ENCODE data around the gene CCDC66. TPM values are rescaled to one million over a fixed set of nuclear protein-coding genes. Genes with fewer than 3 reads are reported as not detected.
"Not testable (repeated sequence)": the region's sequence is repeated elsewhere in the genome, so short reads cannot be mapped to it uniquely, and the experiment has no call there.

CCDC66 gene
- total and polyA plus RNA-seq, 9 donors, result 11.3 to 24.5 (median 16.6) TPM

DNA sequence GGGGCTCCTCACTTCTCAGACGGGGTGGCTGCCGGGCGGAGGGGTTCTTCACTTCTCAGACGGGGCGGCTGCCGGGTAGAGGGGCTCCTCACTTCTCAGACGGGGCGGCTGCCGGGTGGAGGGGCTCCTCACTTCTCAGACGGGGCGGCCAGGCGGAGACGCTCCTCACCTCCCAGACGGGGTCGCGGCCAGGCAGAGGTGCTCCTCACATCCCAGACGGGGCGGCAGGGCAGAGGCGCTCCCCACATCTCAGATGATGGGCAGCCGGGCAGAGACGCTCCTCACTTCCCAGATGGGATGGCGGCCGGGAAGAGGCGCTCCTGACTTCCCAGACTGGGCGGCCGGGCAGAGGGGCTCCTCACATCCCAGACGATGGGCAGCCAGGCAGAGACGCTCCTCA lies 27.3 kb downstream of the CCDC66 start:
- H3K27me3 ChIP-seq (ENCODE audit: control insufficient read depth, insufficient read depth, low read length); H3K9me3 ChIP-seq (replicated peaks; ENCODE audit: control insufficient read depth, low read depth, low read length); H3K4me1 ChIP-seq (ENCODE audit: control insufficient read depth, insufficient read depth, low read length); H3K4me3 ChIP-seq (ENCODE audit: low read length); H3K27ac ChIP-seq (ENCODE audit: low read length); DNase-seq; H3K36me3 ChIP-seq (ENCODE audit: control insufficient read depth, insufficient read depth, low read length): not testable (repeated sequence)
- WGBS (ENCODE audit: insufficient coverage), result 85% methylated on average over 8 of the region's 28 CpGs

DNA sequence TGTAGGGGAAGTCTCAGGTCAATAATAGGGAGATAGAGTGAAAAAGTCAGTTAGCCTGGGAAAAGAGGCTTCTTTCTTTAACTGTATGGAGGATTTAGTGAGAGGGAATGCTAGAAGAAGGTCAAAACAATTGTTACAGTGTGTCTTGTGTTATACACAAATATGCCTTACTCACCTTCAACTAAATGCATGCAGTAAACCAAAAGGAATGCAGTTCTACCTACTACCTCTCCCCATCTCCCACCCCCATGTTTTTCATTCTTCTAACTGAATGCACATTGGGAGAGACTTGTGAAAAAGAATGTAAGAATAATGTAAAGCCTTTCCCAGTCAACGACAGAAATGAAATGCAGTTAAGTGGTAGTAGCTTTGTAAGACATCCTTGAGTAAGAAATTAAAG lies 33.8 kb downstream of the CCDC66 start:
- Histone ChIP-seq H3K27ac (ENCODE audit: low read length) (no peak overlapping the region), H3K4me3 (ENCODE audit: low read length) (no peak overlapping the region), H3K27me3 (ENCODE audit: control insufficient read depth, insufficient read depth, low read length) (no peaks in the 10 kb centered on the region), H3K4me1 (ENCODE audit: control insufficient read depth, insufficient read depth, low read length) (no peaks in the 10 kb centered on the region), H3K9me3 (replicated peaks; ENCODE audit: control insufficient read depth, low read depth, low read length) (no peaks in the 10 kb centered on the region), H3K36me3 (ENCODE audit: control insufficient read depth, insufficient read depth, low read length) (peaks cover 4% of the 10 kb centered on the region)
- DNase-seq, result no peak
- WGBS (ENCODE audit: insufficient coverage), result no CpG with 5 or more reads among the region's 1 CpG

DNA sequence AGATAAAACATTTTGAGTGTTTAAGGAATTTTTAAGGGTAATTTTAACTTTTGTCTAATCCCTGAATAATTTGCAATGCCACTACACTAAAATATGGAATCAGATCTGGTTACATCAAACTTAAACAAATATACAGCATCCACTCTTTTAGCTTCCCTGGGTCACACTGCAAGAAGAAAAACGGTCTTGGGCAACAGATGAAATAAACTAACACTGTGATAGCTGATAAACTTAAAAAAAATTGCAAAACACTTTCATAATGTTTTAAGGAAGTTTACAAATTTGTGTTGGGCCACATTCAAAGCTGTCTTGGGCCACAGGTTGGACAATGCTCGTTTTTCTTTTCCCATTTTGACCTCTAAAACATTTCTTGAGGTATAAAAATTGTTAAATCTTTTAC lies 34.3 kb downstream of the CCDC66 start:
- Histone ChIP-seq H3K4me1 (ENCODE audit: control insufficient read depth, insufficient read depth, low read length) (no peaks in the 10 kb centered on the region), H3K27ac (ENCODE audit: low read length) (no peak overlapping the region), H3K27me3 (ENCODE audit: control insufficient read depth, insufficient read depth, low read length) (no peaks in the 10 kb centered on the region), H3K9me3 (replicated peaks; ENCODE audit: control insufficient read depth, low read depth, low read length) (peaks cover 2% of the 10 kb centered on the region), H3K4me3 (ENCODE audit: low read length) (no peak overlapping the region), H3K36me3 (ENCODE audit: control insufficient read depth, insufficient read depth, low read length) (peaks cover 7% of the 10 kb centered on the region)
- DNase-seq, result no peak
- WGBS (ENCODE audit: insufficient coverage), result no CpG with 5 or more reads among the region's 2 CpGs

DNA sequence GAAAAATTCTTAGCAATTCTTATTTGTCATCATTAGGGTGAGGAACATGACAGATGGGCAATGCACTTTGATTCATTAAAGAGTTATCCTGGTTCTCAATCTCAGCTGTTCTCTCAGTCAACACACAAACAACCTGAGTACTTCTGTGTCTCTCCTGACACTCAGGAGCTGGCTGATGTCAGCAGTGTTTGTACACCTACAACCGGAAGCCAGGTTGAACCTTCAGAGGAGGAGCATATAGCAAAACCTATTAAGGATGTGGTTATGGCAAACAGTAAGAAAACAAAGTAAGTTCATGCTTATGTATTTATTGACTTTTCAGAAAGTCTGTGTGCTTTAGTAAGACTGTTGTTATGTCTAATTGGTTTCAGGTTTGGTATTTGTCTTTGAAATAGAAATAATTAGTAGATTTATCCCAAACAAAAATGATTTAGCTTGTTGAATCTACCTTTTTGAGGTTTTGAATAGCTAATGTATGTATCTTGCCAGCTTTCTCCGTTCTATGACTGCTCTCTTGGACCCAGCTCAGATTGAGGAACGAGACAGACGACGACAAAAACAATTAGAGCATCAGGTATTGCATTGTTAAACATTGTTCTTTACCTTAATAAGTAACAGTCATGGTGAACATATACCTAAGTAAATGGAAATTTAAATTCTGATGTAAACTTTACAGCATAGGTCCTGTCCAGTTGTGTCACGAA lies 36.6 kb downstream of the CCDC66 start:
- Histone ChIP-seq H3K9me3 (replicated peaks; ENCODE audit: control insufficient read depth, low read depth, low read length) (peaks cover 2% of the 10 kb centered on the region), H3K4me1 (ENCODE audit: control insufficient read depth, insufficient read depth, low read length) (no peaks in the 10 kb centered on the region), H3K27me3 (ENCODE audit: control insufficient read depth, insufficient read depth, low read length) (no peaks in the 10 kb centered on the region), H3K36me3 (ENCODE audit: control insufficient read depth, insufficient read depth, low read length) (peaks cover 7% of the 10 kb centered on the region), H3K4me3 (ENCODE audit: low read length) (no peak overlapping the region), H3K27ac (ENCODE audit: low read length) (no peak overlapping the region)
- WGBS (ENCODE audit: insufficient coverage), result no CpG with 5 or more reads among the region's 6 CpGs
- no peak for DNase-seq

DNA sequence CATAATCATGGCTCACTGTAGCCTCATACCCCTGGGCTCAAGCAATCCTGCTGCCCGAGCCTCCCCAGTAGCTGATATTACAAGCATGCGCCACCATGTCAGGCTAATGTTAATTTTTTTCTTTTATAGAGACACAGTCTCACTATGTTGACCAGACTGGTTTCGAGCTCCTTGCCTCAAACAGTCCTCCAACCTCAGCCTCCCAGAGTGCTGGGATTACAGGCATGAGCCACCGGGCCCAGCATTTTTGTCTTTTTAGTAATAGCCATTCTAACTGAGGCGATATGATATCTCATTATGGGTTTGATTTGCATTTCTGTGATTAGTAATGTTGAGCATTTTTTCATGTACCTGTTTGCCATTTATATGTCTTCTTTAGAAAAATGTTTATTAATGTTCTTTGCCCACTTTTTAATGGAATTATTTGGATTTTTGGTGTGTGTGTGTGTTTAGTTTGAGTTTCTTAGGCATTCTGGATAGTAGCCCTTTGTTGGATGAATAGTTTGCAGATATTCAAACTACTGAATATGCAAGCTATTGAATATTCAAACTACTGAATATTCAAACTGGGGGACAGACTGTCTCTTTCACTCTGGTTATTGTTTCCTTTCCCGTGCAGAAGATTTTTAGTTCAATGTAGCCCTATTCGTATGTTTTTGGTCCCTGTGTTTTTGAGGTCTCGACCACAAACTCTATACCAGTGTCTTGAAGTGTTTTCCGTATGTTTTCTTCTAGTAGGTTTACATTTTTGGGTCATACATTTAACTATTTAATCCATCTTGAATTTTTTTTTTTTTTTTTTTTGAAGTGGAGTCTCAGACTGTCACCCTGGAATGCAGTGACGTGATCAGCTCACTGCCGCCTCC lies 39.2 kb downstream of the CCDC66 start:
- H3K4me3 ChIP-seq (ENCODE audit: low read length), result no peak overlapping the region
- 100% methylated on average over 1 of the region's 11 CpGs for WGBS (ENCODE audit: insufficient coverage)
- H3K27me3 ChIP-seq (ENCODE audit: control insufficient read depth, insufficient read depth, low read length), result no peaks in the 10 kb centered on the region
- peaks cover 7% of the 10 kb centered on the region for H3K36me3 ChIP-seq (ENCODE audit: control insufficient read depth, insufficient read depth, low read length)
- no peaks in the 10 kb centered on the region for H3K4me1 ChIP-seq (ENCODE audit: control insufficient read depth, insufficient read depth, low read length)
- DNase-seq, result no peak
- peaks cover 2% of the 10 kb centered on the region for H3K9me3 ChIP-seq (replicated peaks; ENCODE audit: control insufficient read depth, low read depth, low read length)
- H3K27ac ChIP-seq (ENCODE audit: low read length), result no peak overlapping the region

DNA sequence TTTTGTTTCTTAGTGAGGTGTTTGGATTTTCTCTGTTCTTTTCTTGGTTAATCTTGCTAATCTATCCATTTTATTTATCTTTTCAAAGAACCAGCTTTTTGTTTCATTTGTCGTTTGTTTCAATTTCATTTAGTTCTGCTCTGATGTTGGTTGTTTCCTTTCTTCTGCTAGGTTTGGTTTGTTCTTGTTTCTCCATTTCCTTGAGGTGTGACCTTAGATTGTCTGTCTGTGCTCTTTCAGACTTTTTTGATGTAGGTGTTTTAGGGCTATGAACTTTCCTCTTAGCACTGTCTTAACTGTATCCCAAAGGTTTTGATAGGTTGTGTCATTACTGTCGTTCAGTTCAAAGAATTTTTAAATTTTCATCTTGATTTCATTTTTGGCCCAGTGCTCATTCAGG lies 51.5 kb downstream of the CCDC66 start:
- H3K9me3 ChIP-seq (replicated peaks; ENCODE audit: control insufficient read depth, low read depth, low read length); H3K27me3 ChIP-seq (ENCODE audit: control insufficient read depth, insufficient read depth, low read length); DNase-seq; H3K27ac ChIP-seq (ENCODE audit: low read length); H3K4me1 ChIP-seq (ENCODE audit: control insufficient read depth, insufficient read depth, low read length); H3K4me3 ChIP-seq (ENCODE audit: low read length): not testable (repeated sequence)
- WGBS (ENCODE audit: insufficient coverage), result no CpG with 5 or more reads among the region's 2 CpGs
- peaks cover 23% of the 10 kb centered on the region for H3K36me3 ChIP-seq (ENCODE audit: control insufficient read depth, insufficient read depth, low read length)

DNA sequence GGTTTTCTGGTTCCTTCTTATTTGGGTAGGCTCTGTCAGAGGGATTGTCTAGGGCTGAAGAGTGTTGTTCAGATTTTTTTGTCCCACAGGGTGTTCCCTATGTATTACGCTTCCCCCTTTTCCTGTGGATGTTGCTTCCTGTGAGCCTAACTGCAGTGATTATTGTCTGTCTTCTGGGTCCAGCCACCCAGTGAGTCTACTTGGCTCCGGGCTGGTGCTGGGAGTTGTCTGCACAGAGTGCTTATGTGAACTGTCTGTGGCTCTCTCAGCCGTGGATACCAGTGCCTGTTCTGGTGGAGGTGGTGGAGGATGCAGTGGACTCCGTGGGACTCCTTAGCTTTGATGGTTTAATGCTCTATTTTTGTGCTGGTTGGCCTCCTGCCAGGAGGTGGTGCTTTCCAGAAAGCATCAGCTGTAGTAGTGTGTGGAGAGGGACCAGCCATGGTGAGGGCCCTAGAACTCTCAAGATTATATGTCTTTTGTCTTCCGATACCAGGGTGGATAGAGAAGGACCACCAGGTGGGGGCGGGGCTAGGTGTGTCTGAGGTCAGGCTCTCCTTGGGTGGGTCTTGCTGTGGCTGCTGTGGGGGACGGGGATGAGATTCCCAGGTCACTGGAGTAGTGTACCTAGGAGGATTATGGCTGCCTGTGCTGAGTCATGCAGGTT lies 53.8 kb downstream of the CCDC66 start:
- Histone ChIP-seq H3K4me1 (ENCODE audit: control insufficient read depth, insufficient read depth, low read length) (no peaks in the 10 kb centered on the region), H3K27me3 (ENCODE audit: control insufficient read depth, insufficient read depth, low read length) (no peaks in the 10 kb centered on the region), H3K27ac (ENCODE audit: low read length) (no peak overlapping the region), H3K4me3 (ENCODE audit: low read length) (no peak overlapping the region), H3K36me3 (ENCODE audit: control insufficient read depth, insufficient read depth, low read length) (peaks cover 29% of the 10 kb centered on the region), H3K9me3 (replicated peaks; ENCODE audit: control insufficient read depth, low read depth, low read length) (peaks cover 4% of the 10 kb centered on the region)
- WGBS (ENCODE audit: insufficient coverage), result 60% methylated on average over 3 of the region's 7 CpGs
- no peak for DNase-seq

DNA sequence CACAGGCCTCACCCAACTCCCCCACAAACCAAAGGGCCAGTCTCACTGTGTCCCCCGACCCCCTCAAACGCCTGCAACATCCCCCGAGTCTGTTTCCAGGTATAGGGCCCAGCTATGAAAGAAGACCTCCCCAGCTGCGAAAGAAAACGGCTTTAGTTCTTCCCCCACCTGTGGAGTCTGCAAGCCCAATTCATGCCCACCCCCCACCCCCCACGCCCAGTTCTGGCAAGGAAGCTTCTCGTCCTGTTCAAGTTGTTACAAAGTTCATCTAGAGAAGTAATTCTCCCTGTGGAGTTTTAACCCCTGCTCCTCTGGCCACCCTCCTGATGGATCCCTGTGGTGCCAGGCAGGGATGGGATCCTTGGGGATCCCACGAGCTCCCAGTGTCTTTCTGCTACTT lies 54.4 kb downstream of the CCDC66 start:
- Histone ChIP-seq H3K27me3 (ENCODE audit: control insufficient read depth, insufficient read depth, low read length) (no peaks in the 10 kb centered on the region), H3K27ac (ENCODE audit: low read length) (no peak overlapping the region), H3K4me1 (ENCODE audit: control insufficient read depth, insufficient read depth, low read length) (no peaks in the 10 kb centered on the region), H3K9me3 (replicated peaks; ENCODE audit: control insufficient read depth, low read depth, low read length) (peaks cover 2% of the 10 kb centered on the region), H3K4me3 (ENCODE audit: low read length) (no peak overlapping the region), H3K36me3 (ENCODE audit: control insufficient read depth, insufficient read depth, low read length) (peaks cover 23% of the 10 kb centered on the region)
- no CpG with 5 or more reads among the region's 8 CpGs for WGBS (ENCODE audit: insufficient coverage)
- DNase-seq, result no peak

DNA sequence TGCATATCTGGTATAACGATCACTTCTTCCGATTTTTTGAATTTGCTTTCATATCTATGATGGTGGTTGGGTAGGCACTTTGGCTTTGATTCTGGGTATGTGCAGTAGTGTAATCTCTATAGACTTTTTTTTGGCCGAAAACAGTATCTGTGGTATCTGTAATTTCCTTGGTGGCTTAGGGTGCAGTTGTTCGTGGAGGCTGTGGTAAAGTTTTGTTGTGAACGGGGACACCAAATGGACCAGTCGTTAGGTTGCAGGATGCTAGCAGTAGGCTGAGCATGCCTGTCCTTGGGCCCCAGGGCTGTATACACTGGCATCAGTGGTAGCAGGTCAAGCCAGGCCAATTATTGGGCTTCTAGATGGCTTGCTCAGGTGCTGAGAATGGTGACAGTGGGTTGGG lies 55.2 kb downstream of the CCDC66 start:
- Histone ChIP-seq H3K9me3 (replicated peaks; ENCODE audit: control insufficient read depth, low read depth, low read length) (no peaks in the 10 kb centered on the region), H3K27me3 (ENCODE audit: control insufficient read depth, insufficient read depth, low read length) (no peaks in the 10 kb centered on the region), H3K4me3 (ENCODE audit: low read length) (no peak overlapping the region), H3K36me3 (ENCODE audit: control insufficient read depth, insufficient read depth, low read length) (peaks cover 24% of the 10 kb centered on the region), H3K27ac (ENCODE audit: low read length) (no peak overlapping the region), H3K4me1 (ENCODE audit: control insufficient read depth, insufficient read depth, low read length) (no peaks in the 10 kb centered on the region)
- WGBS (ENCODE audit: insufficient coverage), result 97% methylated on average over 3 of the region's 6 CpGs
- no peak for DNase-seq

DNA sequence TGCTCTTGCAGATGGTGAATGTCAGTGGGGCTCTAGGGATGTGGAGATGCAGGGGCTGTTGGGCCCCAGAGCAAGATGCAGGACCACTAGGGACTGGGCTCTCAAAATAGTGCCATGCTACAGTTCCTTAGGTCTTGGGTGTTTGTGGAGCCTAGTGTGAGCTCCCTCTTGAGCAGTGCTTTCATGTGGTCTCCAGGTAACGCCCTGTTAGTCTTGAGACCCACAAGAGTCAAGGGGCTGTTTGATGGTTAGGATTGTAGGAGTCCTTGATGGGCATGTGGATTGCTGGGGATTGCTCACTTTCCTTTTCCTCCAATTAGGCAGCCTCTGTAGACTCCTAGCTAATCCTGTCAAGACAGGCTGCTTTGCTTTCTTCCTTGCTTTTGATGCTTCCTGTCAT lies 56.0 kb downstream of the CCDC66 start:
- Histone ChIP-seq H3K27ac (ENCODE audit: low read length) (no peak overlapping the region), H3K4me3 (ENCODE audit: low read length) (no peak overlapping the region), H3K27me3 (ENCODE audit: control insufficient read depth, insufficient read depth, low read length) (no peaks in the 10 kb centered on the region), H3K36me3 (ENCODE audit: control insufficient read depth, insufficient read depth, low read length) (peaks cover 28% of the 10 kb centered on the region), H3K9me3 (replicated peaks; ENCODE audit: control insufficient read depth, low read depth, low read length) (no peaks in the 10 kb centered on the region), H3K4me1 (ENCODE audit: control insufficient read depth, insufficient read depth, low read length) (no peaks in the 10 kb centered on the region)
- no peak for DNase-seq
- no CpG with 5 or more reads among the region's 1 CpG for WGBS (ENCODE audit: insufficient coverage)

All from muscle of leg (tissue), 11 donors.